IMR-90 (cell line): ENCODE measurements around the gene CTRB1. TPM values are rescaled to one million over a fixed set of nuclear protein-coding genes. Genes with fewer than 3 reads are reported as not detected.

ENCODE experiments used
- ATAC-seq: fragments of 200-7000 bp; cut with Tn5 transposase; 2 replicates; pipeline ENCODE4 v1.9.1; 2020; ENCODE audit warnings: low read depth, mild to moderate bottlenecking, moderate library complexity
- BruUV-seq: library from RNA; stranded (reverse); fragments of 400-500 nt; replicated peaks from 2 replicates; lab custom pipeline; 2021; lab: Mats Ljungman, UMichigan
- CTCF ChIA-PET: fragments of 300-600 bp; formaldehyde crosslinking; extraction: SDS; loops from one replicate; lab custom pipeline; 2021; ENCODE audit warnings: antibody characterized with exemption; lab: Yijun Ruan, JAX
- POLR2A ChIA-PET: fragments of 300-600 bp; sonication (Branson Sonifier 250); formaldehyde crosslinking; loops from one replicate; lab custom pipeline; 2022; ENCODE audit warnings: antibody characterized with exemption; ENCODE audit not compliant: unreplicated experiment; lab: Charles Lee
- DNase-seq: peaks from one replicate; pipeline ENCODE4 v3.0.0; 2013
- H2AFZ ChIP-seq: replicated peaks from 2 replicates; pipeline ENCODE3; 2013; ENCODE audit warnings: low read length, mild to moderate bottlenecking; ENCODE audit not compliant: poor library complexity
- H2AK5ac ChIP-seq: 2 replicates; pipeline ENCODE4 v1.6.1; 2013; ENCODE audit warnings: low read depth, low read length, inconsistent platforms
- H2AK9ac ChIP-seq: replicated peaks from 2 replicates; pipeline ENCODE3; 2013; ENCODE audit warnings: mild to moderate bottlenecking, low read depth, low read length, moderate library complexity; ENCODE audit not compliant: poor library complexity
- H2BK120ac ChIP-seq: 2 replicates; pipeline ENCODE4 v1.6.1; 2013; ENCODE audit warnings: low read depth, low read length, inconsistent platforms
- H2BK15ac ChIP-seq: 3 replicates; pipeline ENCODE4 v1.6.1; 2013; ENCODE audit warnings: low read depth, low read length, inconsistent platforms
- H2BK20ac ChIP-seq: 2 replicates; pipeline ENCODE4 v1.6.1; 2013; ENCODE audit warnings: low read depth, mild to moderate bottlenecking, inconsistent platforms, low read length, moderate library complexity
- H2BK5ac ChIP-seq: 2 replicates; pipeline ENCODE4 v1.6.1; 2013; ENCODE audit warnings: mild to moderate bottlenecking, low read depth, low read length, inconsistent platforms; ENCODE audit not compliant: poor library complexity, severe bottlenecking
- H3K14ac ChIP-seq: replicated peaks from 2 replicates; pipeline ENCODE4 v1.6.1; 2013; ENCODE audit warnings: low read depth, low read length, inconsistent platforms
- H3K18ac ChIP-seq: 2 replicates; pipeline ENCODE4 v1.6.1; 2013; ENCODE audit warnings: low read depth, low read length, control low read depth
- H3K23ac ChIP-seq: 2 replicates; pipeline ENCODE4 v1.6.1; 2013; ENCODE audit warnings: low read depth, low read length, inconsistent platforms
- H3K27ac ChIP-seq: 2 replicates; pipeline ENCODE4 v1.5.1; 2013; ENCODE audit warnings: mild to moderate bottlenecking, control low read depth, low read length; ENCODE audit not compliant: insufficient read depth
- H3K27me3 ChIP-seq: 2 replicates; pipeline ENCODE4 v1.6.1; 2013; ENCODE audit warnings: low read length; ENCODE audit not compliant: control insufficient read depth, insufficient read depth
- H3K36me3 ChIP-seq: 2 replicates; pipeline ENCODE4 v1.6.1; 2013; ENCODE audit warnings: low read length, mixed read lengths; ENCODE audit not compliant: control insufficient read depth, insufficient read depth
- H3K4ac ChIP-seq: 2 replicates; pipeline ENCODE4 v1.6.1; 2013; ENCODE audit warnings: low read depth, low read length, inconsistent platforms
- H3K4me1 ChIP-seq: 2 replicates; pipeline ENCODE4 v1.6.1; 2013; ENCODE audit warnings: low read length, mixed read lengths; ENCODE audit not compliant: control insufficient read depth, insufficient read depth
- H3K4me2 ChIP-seq: 2 replicates; pipeline ENCODE4 v1.6.1; 2013; ENCODE audit warnings: low read depth, mild to moderate bottlenecking, control low read depth, low read length, moderate library complexity
- H3K4me3 ChIP-seq: 2 replicates; pipeline ENCODE4 v1.5.1; 2013; ENCODE audit warnings: low read depth, mild to moderate bottlenecking, control low read depth, low read length, moderate library complexity; ENCODE audit not compliant: insufficient read depth
- H3K56ac ChIP-seq: 2 replicates; pipeline ENCODE4 v1.6.1; 2013; ENCODE audit warnings: low read length, inconsistent platforms; ENCODE audit not compliant: insufficient read depth; ENCODE audit errors: extremely low read depth
- H3K79me1 ChIP-seq, 2 experiments: 2 replicates each; pipeline ENCODE4 v1.6.1; 2013; ENCODE audit warnings: low read length in 2 of 2, inconsistent platforms in 1 of 2, low read depth in 1 of 2
- H3K9ac ChIP-seq: 2 replicates; pipeline ENCODE4 v1.6.1; 2013; ENCODE audit warnings: low read depth, low read length, control low read depth
- H3K9me1 ChIP-seq: 2 replicates; pipeline ENCODE4 v1.6.1; 2013; ENCODE audit warnings: low read length, inconsistent platforms; ENCODE audit not compliant: insufficient read depth
- H3K9me3 ChIP-seq: 2 replicates; pipeline ENCODE4 v1.6.1; 2013; ENCODE audit warnings: low read length; ENCODE audit not compliant: control insufficient read depth, insufficient read depth
- H4K20me1 ChIP-seq: 2 replicates; pipeline ENCODE4 v1.6.1; 2013; ENCODE audit warnings: low read length, inconsistent platforms; ENCODE audit not compliant: insufficient read depth
- H4K5ac ChIP-seq: 2 replicates; pipeline ENCODE4 v1.6.1; 2013; ENCODE audit warnings: mild to moderate bottlenecking, low read depth, low read length, control low read depth
- H4K8ac ChIP-seq, 2 experiments: 2 replicates each; pipeline ENCODE4 v1.6.1; 2013; ENCODE audit warnings: low read depth in 2 of 2, low read length in 2 of 2, control low read depth in 1 of 2, inconsistent platforms in 1 of 2
- H4K91ac ChIP-seq: 2 replicates; pipeline ENCODE4 v1.6.1; 2013; ENCODE audit warnings: low read depth, low read length, inconsistent platforms; ENCODE audit not compliant: insufficient read depth
- BHLHE40 ChIP-seq: fragments of 150-350 bp; IDR thresholded peaks from 2 replicates; pipeline ENCODE4 v1.6.1; 2016; ENCODE audit warnings: mild to moderate bottlenecking, low read depth, low read length
- CEBPB ChIP-seq: IDR thresholded peaks from 2 replicates; pipeline ENCODE4 v1.6.1; 2012; ENCODE audit warnings: low read depth, low read length, improper control_type of control experiment
- CHD1 ChIP-seq: IDR thresholded peaks from 2 replicates; pipeline ENCODE4 v1.6.1; 2012; ENCODE audit warnings: low read depth, low read length, improper control_type of control experiment
- CTCF ChIP-seq: conservative IDR thresholded peaks from 2 replicates; pipeline ENCODE4 v1.5.1; 2012; ENCODE audit warnings: mild to moderate bottlenecking, low read depth, low read length, improper control_type of control experiment
- FOS ChIP-seq: fragments of 150-350 bp; IDR thresholded peaks from 2 replicates; pipeline ENCODE4 v1.6.1; 2016; ENCODE audit warnings: low read depth, low read length
- MAFK ChIP-seq: IDR thresholded peaks from 2 replicates; pipeline ENCODE4 v1.6.1; 2012; ENCODE audit warnings: low read depth, low read length, improper control_type of control experiment
- MAZ ChIP-seq: IDR thresholded peaks from 2 replicates; pipeline ENCODE4 v1.6.1; 2012; ENCODE audit warnings: low read depth, mild to moderate bottlenecking, low read length, improper control_type of control experiment, moderate library complexity, borderline replicate concordance
- MXI1 ChIP-seq: IDR thresholded peaks from 2 replicates; pipeline ENCODE4 v1.6.1; 2012; ENCODE audit warnings: low read depth, mild to moderate bottlenecking, low read length, moderate library complexity, borderline replicate concordance
- NFE2L2 ChIP-seq: fragments of 150-350 bp; IDR thresholded peaks from 2 replicates; pipeline ENCODE4 v1.6.1; 2016; ENCODE audit warnings: low read depth, mild to moderate bottlenecking, low read length
- POLR2A ChIP-seq: IDR thresholded peaks from 2 replicates; pipeline ENCODE4 v1.6.1; 2012; ENCODE audit warnings: mild to moderate bottlenecking, low read depth, low read length
- RAD21 ChIP-seq: IDR thresholded peaks from 2 replicates; pipeline ENCODE4 v1.6.1; 2012; ENCODE audit warnings: low read length, improper control_type of control experiment
- RFX5 ChIP-seq: IDR thresholded peaks from 2 replicates; pipeline ENCODE4 v1.8.0; 2012; ENCODE audit warnings: low read depth, mild to moderate bottlenecking, low read length, moderate library complexity
- USF2 ChIP-seq: fragments of 150-350 bp; IDR thresholded peaks from 2 replicates; pipeline ENCODE4 v1.6.1; 2017; ENCODE audit warnings: mild to moderate bottlenecking, antibody characterized with exemption, low read length, low read depth
- WGBS, 2 experiments: methylation state at CpG; one replicate each; pipeline versions ENCODE4 v1.1.5 to v1.1.7; 2013; ENCODE audit warnings: missing lambda C conversion rate in 2 of 2; ENCODE audit not compliant: insufficient read length in 1 of 2; ENCODE audit errors: extremely low coverage in 2 of 2; 5-methylcytosine and 5-hydroxymethylcytosine counted together
- dilution Hi-C: fragments of 300-500 bp; cut with HindIII; formaldehyde crosslinking; loops from one replicate; pipeline ENCODE4 v1.14.3; 2018; ENCODE audit warnings: low sequenced_read_pairs; ENCODE audit not compliant: unreplicated experiment
- in situ Hi-C: fragments of 300-500 bp; cut with MboI; formaldehyde crosslinking; loops from 3 replicates; pipeline ENCODE4 v1.14.3; 2019; ENCODE audit warnings: low sequenced_read_pairs, inconsistent platforms, mixed read lengths
- intact Hi-C: fragments of 100-400 bp; cut with micrococcal nuclease; formaldehyde crosslinking; loops from 2 replicates; pipeline ENCODE4 v1.10.0; 2022
- polyA plus RNA-seq, 3 experiments: library from polyadenylated mRNA; depleted of rRNA; stranded (reverse); fragments of >200 nt; gene quantifications; 2 replicates each; pipeline ENCODE4 v1.2.3, GENCODE V29; 2012; ENCODE audit warnings: low replicate concordance in 1 of 3
- total RNA-seq: library from RNA; depleted of rRNA; stranded (reverse); fragments of >200 nt; gene quantifications from 2 replicates; pipeline ENCODE4 v1.2.3, GENCODE V29; 2012

The CTRB1 gene
- total and polyA plus RNA-seq, 2 of the 4 experiments (the other 2 are of a cell fraction) = not detected

GRCh38 chr16:75227361-75228142 is 8.8 kb downstream of the CTRB1 start:
- 93% methylated on average over 9 of the region's 18 CpGs; no CpG with 5 or more reads in 1 of the 2 experiments for WGBS, 2 experiments
- in situ Hi-C loops = no loop called here
- Histone ChIP-seq H3K36me3 (peaks cover 36% of the 10 kb centered on the region), H2BK15ac (no peak overlapping the region), H3K14ac (no peak overlapping the region), H2BK120ac (no peak overlapping the region), H4K20me1 (peaks cover 70% of the 10 kb centered on the region), H3K9me3 (no peaks in the 10 kb centered on the region), H3K27ac (no peak overlapping the region), H4K91ac (no peak overlapping the region), H3K27me3 (no peaks in the 10 kb centered on the region), H4K8ac (no peak overlapping the region), H3K79me1 (peaks cover 7 to 56% of the 10 kb centered on the region in 2 experiments), H3K18ac (no peak overlapping the region), H4K5ac (no peak overlapping the region), H2BK5ac (no peak overlapping the region), H2AK5ac (no peak overlapping the region), H3K9me1 (peaks cover 6% of the 10 kb centered on the region; the same call in 1 of the 2 replicates), H3K56ac (no peak overlapping the region), H3K4me1 (no peaks in the 10 kb centered on the region), H2BK20ac (no peak overlapping the region), H3K4me2 (no peak overlapping the region), H3K9ac (no peak overlapping the region), H2AK9ac (peak overlapping the region; percentile 23), H2AFZ (no peak overlapping the region), H3K23ac (no peak overlapping the region), H3K4ac (no peak overlapping the region), H3K4me3 (no peak overlapping the region)
- ATAC-seq (no peak), DNase-seq (no peak)
- TF ChIP-seq BHLHE40 (no peak), MAZ (no peak), MXI1 (no peak), RAD21 (no peak), USF2 (no peak), MAFK (no peak), CHD1 (no peak), POLR2A (no peak), CTCF (no peak), FOS (no peak), RFX5 (no peak), CEBPB (no peak), NFE2L2 (no peak)
- CTCF ChIA-PET = no interaction called here
- POLR2A ChIA-PET = no interaction called here
- intact Hi-C loops = no loop called here
- BruUV-seq = no TSS peak
- dilution Hi-C loops = no loop called here
